Left lobe of liver (tissue), 1 donor: ENCODE data around the gene SPATA22. TPM values are rescaled to one million over a fixed set of nuclear protein-coding genes. Genes with fewer than 3 reads are reported as not detected.

Experiments used
- total RNA-seq: library from RNA; stranded (reverse); gene quantifications from one replicate; pipeline ENCODE4 v1.2.1, GENCODE V29; 2021
- donor health status: DM: no; HTN: yes; CAD: no.

SPATA22 gene
- total RNA-seq, 1 donor from 2014 or later: not detected

Other genes starting within 250 kb of the SPATA22 start
- not detected for gene OR3A1, start 173.5 kb downstream of the SPATA22 start, total RNA-seq
- gene OR3A2, start 85.5 kb downstream of the SPATA22 start, total RNA-seq: not detected
- gene OR1E1, start 73.4 kb downstream of the SPATA22 start, total RNA-seq: not detected
- gene OR3A3, start 60.4 kb downstream of the SPATA22 start, total RNA-seq: not detected
- not detected for gene OR1E2, start 38.0 kb downstream of the SPATA22 start, total RNA-seq
- 5.1 TPM for gene ASPA, start 4.2 kb upstream of the SPATA22 start, total RNA-seq
- gene TRPV3, start 86.0 kb upstream of the SPATA22 start, total RNA-seq: 0.28 TPM
- 14.8 TPM for gene TRPV1, start 137.6 kb upstream of the SPATA22 start, total RNA-seq
- 26.9 TPM for gene SHPK, start 164.4 kb upstream of the SPATA22 start, total RNA-seq
- gene CTNS, start 164.9 kb upstream of the SPATA22 start, total RNA-seq: 8.7 TPM
- 12.4 TPM for gene TAX1BP3, start 196.8 kb upstream of the SPATA22 start, total RNA-seq
- gene EMC6, start 197.0 kb upstream of the SPATA22 start, total RNA-seq: 26.6 TPM
- gene P2RX5, start 224.3 kb upstream of the SPATA22 start, total RNA-seq: not detected